HG03575 (cell line): ENCODE results near the gene CLHC1.

Experiments
- ATAC-seq: cut with Tn5 transposase; IDR thresholded peaks from one replicate; pipeline ENCODE4 v1.9.1; 2021; ENCODE audit not compliant: unreplicated experiment, insufficient number of reproducible peaks, low FRiP score; ENCODE audit errors: extremely low read depth

CLHC1 gene

GRCh38 chr2:55176094-55176415, 56.0 kb downstream of the CLHC1 start:
- ATAC-seq = no peak

GRCh38 chr2:55175254-55176093, 56.6 kb downstream of the CLHC1 start:
- ATAC-seq = no peak

GRCh38 chr2:55173438-55174054, 58.5 kb downstream of the CLHC1 start:
- ATAC-seq = no peak

GRCh38 chr2:55169915-55170314, 62.2 kb downstream of the CLHC1 start:
- no peak for ATAC-seq

GRCh38 chr2:55169359-55169758, 62.7 kb downstream of the CLHC1 start:
- no peak for ATAC-seq

- no peak for ATAC-seq
Observed at GRCh38 chr2:55168221-55169154, 63.6 kb downstream of the CLHC1 start.

- no peak for ATAC-seq
Observed at GRCh38 chr2:55165626-55166025, 66.5 kb downstream of the CLHC1 start.

GRCh38 chr2:55164534-55165480, 67.3 kb downstream of the CLHC1 start:
- no peak for ATAC-seq

GRCh38 chr2:55163941-55164390, 68.1 kb downstream of the CLHC1 start:
- no peak for ATAC-seq

- no peak for ATAC-seq
Observed at GRCh38 chr2:55163274-55163721, 68.8 kb downstream of the CLHC1 start.

- no peak for ATAC-seq
Observed at GRCh38 chr2:55162284-55163006, 69.6 kb downstream of the CLHC1 start.

GRCh38 chr2:55161295-55162210, 70.5 kb downstream of the CLHC1 start:
- no peak for ATAC-seq

GRCh38 chr2:55160422-55160821, 71.7 kb downstream of the CLHC1 start:
- ATAC-seq = no peak

- no peak for ATAC-seq
Observed at GRCh38 chr2:55159752-55160151, 72.3 kb downstream of the CLHC1 start.

- peak; percentile 54 for ATAC-seq
Observed at GRCh38 chr2:55159037-55159651, 72.9 kb downstream of the CLHC1 start.

- no peak for ATAC-seq
Observed at GRCh38 chr2:55158111-55158814, 73.8 kb downstream of the CLHC1 start.
